Heart right ventricle (tissue), 16 donors: ENCODE measurements around the gene NMS. TPM values are rescaled to one million over a fixed set of nuclear protein-coding genes. Genes with fewer than 3 reads are reported as not detected.

Experiments
- ATAC-seq, 8 donors: fragments of 200-7000 bp; cut with Tn5 transposase; one replicate each; pipeline ENCODE4 v1.9.1; 2020; ENCODE audit warnings: mild to moderate bottlenecking in 8 of 8, moderate library complexity in 8 of 8, moderate number of reproducible peaks in 1 of 8
- DNase-seq, 2 donors: peaks; one replicate each; pipeline ENCODE4 v3.0.0-alpha.2; 2020
- H3K27ac ChIP-seq, 10 donors: fragments of 200-600 bp; sonication (generic) in 2 of 10; one replicate each; pipeline versions ENCODE4 v1.5.0 to v1.8.0; 2020 to 2022; ENCODE audit warnings: mild to moderate bottlenecking in 3 of 10
- H3K27me3 ChIP-seq, 7 donors: fragments of 200-600 bp; one replicate each; pipeline ENCODE4 v1.8.0; 2021 to 2022; ENCODE audit warnings: mild to moderate bottlenecking in 2 of 7
- H3K36me3 ChIP-seq, 9 donors: fragments of 200-600 bp; sonication (generic) in 1 of 9; one replicate each; pipeline versions ENCODE4 v1.5.0 to v1.8.0; 2020 to 2022; ENCODE audit warnings: mild to moderate bottlenecking in 2 of 9
- H3K4me1 ChIP-seq, 9 donors: fragments of 200-600 bp; sonication (generic) in 1 of 9; one replicate each; pipeline versions ENCODE4 v1.5.0 to v1.8.0; 2020 to 2022; ENCODE audit warnings: mild to moderate bottlenecking in 4 of 9
- H3K4me3 ChIP-seq, 10 donors: fragments of 200-600 bp; sonication (generic) in 2 of 10; one replicate each; pipeline versions ENCODE4 v1.5.0 to v1.8.0; 2020 to 2022; ENCODE audit warnings: mild to moderate bottlenecking in 7 of 10, moderate library complexity in 2 of 10
- H3K9me3 ChIP-seq, 11 donors: fragments of 200-600 bp in 10 of 11; sonication (generic) in 2 of 11; one replicate each; pipeline versions ENCODE4 v1.5.0 to v1.8.0; 2013 to 2022; ENCODE audit warnings: mild to moderate bottlenecking in 2 of 11, control low read depth in 1 of 11, moderate library complexity in 1 of 11
- CTCF ChIP-seq, 9 donors: fragments of 200-600 bp; sonication (generic) in 2 of 9; IDR thresholded peaks; one replicate each; pipeline versions ENCODE4 v1.5.0 to v1.8.0; 2021 to 2022; ENCODE audit warnings: antibody characterized with exemption in 9 of 9, mild to moderate bottlenecking in 5 of 9, moderate library complexity in 1 of 9
- WGBS, 2 donors: extraction: QIAGEN DNeasy Blood & Tissue Kit; methylation state at CpG; one replicate each; pipeline ENCODE4 v1.1.7; 2013; ENCODE audit warnings: inconsistent platforms in 1 of 2; 5-methylcytosine and 5-hydroxymethylcytosine counted together
- intact Hi-C, 10 donors: fragments of 100-400 bp; cut with DNase I; formaldehyde crosslinking; loops; one replicate each; pipeline versions ENCODE4 v1.11.1 to v1.14.2; 2022
- polyA plus RNA-seq, 2 donors: library from polyadenylated mRNA; stranded (reverse); fragments of 200-250 nt; gene quantifications; one replicate each; pipeline ENCODE4 v1.2.3, GENCODE V29; 2013
- total RNA-seq, 10 donors: library from RNA; stranded (reverse); fragmentation: NEBNext Ultra II Directional in 3 of 10; extraction: Animal tissue kit (Norgen Biotek cat#: 25700) in 3 of 10; gene quantifications; one replicate each; pipeline versions ENCODE4 v1.2.1 to v1.2.4, GENCODE V29; 2021 to 2023
- donor health status: Arrhythmogenic right ventricular cardiomyopathy.
- donor health status: ischemic (EF 13 %, LVEDD 7.1; RV severe dilation, severe dysfunction).
- donor health status: healthy with polysubstance abuse.
- donor health status: DM: no; HTN: yes; CAD: no.
- donor health status: DM: no; HTN: no; CAD: no.
- donor health status: ischemic (EF 25% LVEDD 6.9; RV normal size, moderate dysfunction).
- donor health status: ischemic (EF 25% LVEDD 5.7; RV mildly dilated, moderate dysfunction).
- donor health status: healthy.
- donor health status: DM: yes; HTN: yes; CAD: no.
- donor health status: Ischemic cardiomyopathy.
- donor health status: ischemic (EF 35%, LVEDD 5.7; RV mildly dilated, moderate dysfunction).
- donor health status: nonischemic (EF 11% LVEDD 7.7; RV severe dilation, severe dysfunction).
- donor health status: DM: yes; HTN: yes; CAD: no.
- donor health status: PGD.
- donor health status: ischemic (EF 29% LVEDD 5.4; RV normal size, mild dysfunction).
- donor health status: nonischemic (EF 23%, LVEDD 6.1; RV moderate dilation, normal function).

Gene NMS
- total and polyA plus RNA-seq, 12 donors: not detected

GRCh38 chr2:100518801-100519200 is 48.5 kb downstream of the NMS start:
- no peak for ATAC-seq
- TF ChIP-seq CTCF (IDR thresholded peaks at IDR 0.05): no peak

GRCh38 chr2:100520224-100520623 is 49.9 kb downstream of the NMS start:
- TF ChIP-seq CTCF (IDR thresholded peaks at IDR 0.05): no peak
- no peak overlapping the region for H3K27ac ChIP-seq
- no peak for DNase-seq
- H3K27me3 ChIP-seq: no peaks in the 10 kb centered on the region
- no peak for ATAC-seq
- 82 to 88% methylated on average over 2 of the region's 2 CpGs for WGBS, 2 donors
- H3K4me3 ChIP-seq: no peak overlapping the region
- H3K9me3 ChIP-seq: no peaks in the 10 kb centered on the region
- H3K4me1 ChIP-seq: no peaks in the 10 kb centered on the region
- intact Hi-C loops: no loop called here
- H3K36me3 ChIP-seq: no peaks in the 10 kb centered on the region

More at GRCh38 chr2:100518801-100519200, 48.5 kb downstream of the NMS start:
- intact Hi-C loops: no loop called here
- Histone ChIP-seq H3K27me3 (no peaks in the 10 kb centered on the region), H3K36me3 (no peaks in the 10 kb centered on the region), H3K4me1 (peaks cover 0 to 1% (median 0%) of the 10 kb centered on the region in 9 donors), H3K4me3 (no peak overlapping the region), H3K27ac (no peak overlapping the region), H3K9me3 (no peaks in the 10 kb centered on the region)
- no peak for DNase-seq
- 53 to 67% methylated on average over 2 of the region's 2 CpGs for WGBS, 2 donors

- WGBS, 2 donors: 47 to 58% methylated on average over 1 of the region's 1 CpG
- Histone ChIP-seq H3K4me3 (no peak overlapping the region), H3K36me3 (no peaks in the 10 kb centered on the region), H3K4me1 (no peaks in the 10 kb centered on the region), H3K27ac (no peak overlapping the region), H3K27me3 (no peaks in the 10 kb centered on the region), H3K9me3 (no peaks in the 10 kb centered on the region)
- intact Hi-C loops: no loop called here
- DNase-seq: no peak
- ATAC-seq: peak in 2 of 8 donors; percentile 49 to 50
- TF ChIP-seq CTCF (IDR thresholded peaks at IDR 0.05): no peak
Measured at GRCh38 chr2:100522430-100522829, 52.1 kb downstream of the NMS start.

- Histone ChIP-seq H3K9me3 (no peaks in the 10 kb centered on the region), H3K36me3 (no peaks in the 10 kb centered on the region), H3K27me3 (no peaks in the 10 kb centered on the region), H3K4me3 (no peak overlapping the region), H3K27ac (no peak overlapping the region), H3K4me1 (no peaks in the 10 kb centered on the region)
- 86% methylated on average over 2 of the region's 2 CpGs for WGBS, 2 donors
- intact Hi-C loops: no loop called here
- no peak for TF ChIP-seq CTCF (IDR thresholded peaks at IDR 0.05)
- no peak for DNase-seq
- ATAC-seq: no peak
Measured at GRCh38 chr2:100524331-100524730, 54.0 kb downstream of the NMS start.
